SK-N-SH treated with all-trans-retinoic acid at 6 μM for 48 hours (cell line): ENCODE results near the gene CLEC1A.

Experiments used
- ATAC-seq: fragments of 200-7000 bp; cut with Tn5 transposase; 3 replicates; pipeline ENCODE4 v1.9.1; 2020; ENCODE audit warnings: mild to moderate bottlenecking, moderate library complexity
- ARNTL ChIP-seq: fragments of 450-650 bp; formaldehyde crosslinking; IDR thresholded peaks from 2 replicates; pipeline ENCODE4 v1.5.0; 2020; ENCODE audit warnings: low read depth, mild to moderate bottlenecking, moderate library complexity, borderline replicate concordance
- BACH2 ChIP-seq: fragments of 250-450 bp; sonication (Bioruptor Pico); IDR thresholded peaks from 2 replicates; pipeline ENCODE4 v1.9.0; 2021; ENCODE audit warnings: mild to moderate bottlenecking, borderline replicate concordance
- CREB5 ChIP-seq: fragments of 250-450 bp; sonication (Bioruptor Pico); IDR thresholded peaks from 2 replicates; pipeline ENCODE4 v1.5.1; 2020; ENCODE audit warnings: low read depth, mild to moderate bottlenecking, moderate library complexity
- CSDC2 ChIP-seq: fragments of 250-450 bp; sonication (Bioruptor Pico); IDR thresholded peaks from 2 replicates; pipeline ENCODE4 v1.5.0; 2020; ENCODE audit warnings: mild to moderate bottlenecking, moderate library complexity
- ESRRG ChIP-seq: fragments of 250-450 bp; sonication (Bioruptor Pico); IDR thresholded peaks from 2 replicates; pipeline ENCODE4 v1.6.1; 2021; ENCODE audit warnings: mild to moderate bottlenecking
- ISL1 ChIP-seq: fragments of 250-450 bp; sonication (Bioruptor Pico); IDR thresholded peaks from 2 replicates; pipeline ENCODE4 v2.1.2; 2022; ENCODE audit warnings: mild to moderate bottlenecking, moderate library complexity
- OSR1 ChIP-seq: fragments of 250-450 bp; sonication (Bioruptor Pico); IDR thresholded peaks from 2 replicates; pipeline ENCODE4 v1.8.0; 2022; ENCODE audit warnings: moderate library complexity, mild to moderate bottlenecking, inconsistent platforms
- PATZ1 ChIP-seq: fragments of 250-450 bp; sonication (Bioruptor Pico); IDR thresholded peaks from 2 replicates; pipeline ENCODE4 v1.8.0; 2020; ENCODE audit warnings: mild to moderate bottlenecking, moderate library complexity, borderline replicate concordance
- PPARA ChIP-seq: fragments of 250-450 bp; sonication (Bioruptor Pico); IDR thresholded peaks from 2 replicates; pipeline ENCODE4 v1.5.0; 2020; ENCODE audit warnings: mild to moderate bottlenecking, borderline replicate concordance
- RARB ChIP-seq: fragments of 250-450 bp; sonication (Bioruptor Pico); IDR thresholded peaks from 2 replicates; pipeline ENCODE4 v1.8.0; 2021; ENCODE audit warnings: mild to moderate bottlenecking, moderate library complexity
- SNAI2 ChIP-seq: fragments of 250-450 bp; sonication (Bioruptor Pico); IDR thresholded peaks from 2 replicates; pipeline ENCODE4 v1.5.0; 2020; ENCODE audit warnings: mild to moderate bottlenecking, moderate library complexity
- TCF4 ChIP-seq: fragments of 250-450 bp; sonication (Bioruptor Pico); IDR thresholded peaks from 2 replicates; pipeline ENCODE4 v1.8.0; 2021; ENCODE audit warnings: mild to moderate bottlenecking, moderate library complexity, borderline replicate concordance
- TOX ChIP-seq: fragments of 250-450 bp; sonication (Bioruptor Pico); IDR thresholded peaks from 2 replicates; pipeline ENCODE4 v1.8.0; 2021; ENCODE audit warnings: mild to moderate bottlenecking, moderate library complexity, borderline replicate concordance
- TSHZ2 ChIP-seq: fragments of 250-450 bp; sonication (Bioruptor Pico); IDR thresholded peaks from 2 replicates; pipeline ENCODE4 v1.5.0; 2020; ENCODE audit warnings: mild to moderate bottlenecking, moderate library complexity
- ZC3H10 ChIP-seq: fragments of 250-450 bp; sonication (Bioruptor Pico); IDR thresholded peaks from 2 replicates; pipeline ENCODE4 v1.5.1; 2021; ENCODE audit warnings: mild to moderate bottlenecking, moderate library complexity
- ZFP3 ChIP-seq: fragments of 250-450 bp; sonication (Bioruptor Pico); IDR thresholded peaks from 2 replicates; pipeline ENCODE4 v1.5.0; 2020; ENCODE audit warnings: mild to moderate bottlenecking, moderate library complexity
- ZFP30 ChIP-seq: fragments of 450-650 bp; formaldehyde crosslinking; IDR thresholded peaks from 2 replicates; pipeline ENCODE4 v1.5.0; 2022; ENCODE audit warnings: mild to moderate bottlenecking, moderate library complexity
- ZNF565 ChIP-seq: fragments of 450-650 bp; formaldehyde crosslinking; conservative IDR thresholded peaks from 2 replicates; pipeline ENCODE4 v1.5.0; 2020; ENCODE audit warnings: low read depth, mild to moderate bottlenecking, moderate library complexity
- ZNF70 ChIP-seq: fragments of 450-650 bp; formaldehyde crosslinking; IDR thresholded peaks from 2 replicates; pipeline ENCODE4 v1.5.0; 2020; ENCODE audit warnings: mild to moderate bottlenecking, moderate library complexity
- ZNF8 ChIP-seq: fragments of 450-650 bp; formaldehyde crosslinking; IDR thresholded peaks from 2 replicates; pipeline ENCODE4 v1.5.0; 2020; ENCODE audit warnings: mild to moderate bottlenecking, moderate library complexity
- TF ChIP-seq, protein P1 (sequence below): fragments of 250-450 bp; sonication (Bioruptor Pico); IDR thresholded peaks from 2 replicates; pipeline ENCODE4 v1.8.0; 2021; ENCODE audit warnings: low read depth, mild to moderate bottlenecking, moderate library complexity, borderline replicate concordance

Gene CLEC1A

DNA sequence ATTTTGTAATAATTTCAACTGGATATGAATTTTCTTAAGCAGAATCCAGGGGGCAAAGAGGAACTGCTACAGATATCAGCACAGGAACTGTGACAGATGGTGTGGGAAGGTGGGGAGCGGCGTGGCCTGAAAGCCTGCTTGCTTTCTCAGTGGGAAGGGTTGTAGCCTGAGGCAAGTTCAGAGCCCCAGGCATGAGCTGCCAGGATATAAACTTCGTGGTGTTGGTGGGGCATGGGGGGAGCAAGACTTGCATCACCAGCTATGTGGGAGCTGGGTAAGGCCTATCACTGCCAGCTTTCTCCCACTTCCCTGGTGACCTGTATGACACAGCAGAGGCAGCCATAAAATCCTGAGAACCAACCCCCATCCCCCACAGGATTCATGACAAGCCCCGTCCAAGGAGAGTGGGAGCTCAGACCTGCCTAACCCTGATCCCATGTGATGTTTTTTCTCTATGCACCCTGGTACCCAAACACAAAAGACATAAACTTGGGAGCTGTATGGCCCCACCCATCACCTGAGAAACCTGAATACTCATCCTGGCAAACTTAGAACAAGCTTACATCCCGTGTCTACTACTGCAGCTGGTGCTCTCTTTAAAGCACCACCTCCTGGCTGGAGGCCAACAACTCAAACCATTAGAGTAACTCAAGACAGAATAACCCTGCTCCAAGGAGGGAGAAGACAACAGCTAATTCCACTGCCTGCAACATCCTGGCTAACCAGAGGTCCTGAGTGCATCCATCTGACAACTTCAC lies 16.5 kb downstream of the CLEC1A start:
- no peak for ATAC-seq
- TF ChIP-seq OSR1 (CRISPR knock-in tag) = no peak
- no peak for TF ChIP-seq ARNTL (CRISPR knock-in tag)
- TF ChIP-seq CREB5 = no peak
- TF ChIP-seq ZNF565 (CRISPR knock-in tag) = no peak
- TF ChIP-seq ISL1 (CRISPR knock-in tag) = no peak

DNA sequence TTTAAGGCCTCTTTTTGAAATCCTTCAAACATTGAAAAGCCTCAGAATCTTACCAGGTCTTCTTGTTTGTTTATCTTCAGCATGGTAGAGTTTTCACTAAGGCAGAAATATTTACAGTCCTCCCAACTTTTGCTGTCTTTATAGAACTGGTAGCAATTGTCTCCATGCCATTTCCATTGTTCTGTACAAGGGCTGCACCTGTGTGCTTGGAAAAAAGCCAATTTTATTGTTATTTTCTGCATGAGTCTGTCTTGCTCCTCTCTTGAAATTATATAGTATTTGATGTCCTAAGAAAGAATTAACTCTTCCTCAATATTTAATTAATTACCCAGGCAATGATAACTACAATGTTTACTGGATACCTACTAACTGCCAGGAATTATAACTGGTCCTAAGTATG lies 23.3 kb downstream of the CLEC1A start:
- ATAC-seq = no peak
- TF ChIP-seq ZNF70 (CRISPR knock-in tag) = no peak
- TF ChIP-seq ZC3H10 (CRISPR knock-in tag) = no peak
- no peak for TF ChIP-seq ZNF8 (CRISPR knock-in tag)
- TF ChIP-seq PPARA (CRISPR knock-in tag) = no peak
- TF ChIP-seq ZNF565 (CRISPR knock-in tag) = no peak
- no peak for TF ChIP-seq BACH2 (CRISPR knock-in tag)
- TF ChIP-seq CREB5 = no peak
- TF ChIP-seq ZFP30 (CRISPR knock-in tag) = no peak
- no peak for TF ChIP-seq RARB (CRISPR knock-in tag)
- TF ChIP-seq ISL1 (CRISPR knock-in tag) = no peak
- TF ChIP-seq CSDC2 (CRISPR knock-in tag) = no peak

DNA sequence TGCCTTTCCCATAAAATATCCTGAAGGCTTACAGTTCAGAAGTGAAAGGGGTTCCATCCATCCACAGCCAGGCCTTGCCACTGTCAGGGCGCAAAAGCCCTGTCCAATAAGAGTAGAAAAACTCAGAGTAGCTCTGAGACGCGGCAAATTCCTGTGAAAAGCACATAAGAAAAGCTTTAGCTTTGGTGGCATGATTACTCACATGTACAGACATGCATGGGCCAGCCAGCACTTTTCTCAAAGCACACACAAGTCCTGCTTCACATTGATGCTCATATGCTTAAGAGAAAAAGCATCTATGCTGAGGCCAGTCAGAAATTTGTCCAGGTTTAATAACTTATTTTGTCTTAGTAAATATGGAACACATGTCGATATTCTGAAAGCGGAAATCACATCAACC lies 25.5 kb downstream of the CLEC1A start:
- no peak for ATAC-seq
- TF ChIP-seq ISL1 (CRISPR knock-in tag) = no peak
- TF ChIP-seq, protein P1, sequence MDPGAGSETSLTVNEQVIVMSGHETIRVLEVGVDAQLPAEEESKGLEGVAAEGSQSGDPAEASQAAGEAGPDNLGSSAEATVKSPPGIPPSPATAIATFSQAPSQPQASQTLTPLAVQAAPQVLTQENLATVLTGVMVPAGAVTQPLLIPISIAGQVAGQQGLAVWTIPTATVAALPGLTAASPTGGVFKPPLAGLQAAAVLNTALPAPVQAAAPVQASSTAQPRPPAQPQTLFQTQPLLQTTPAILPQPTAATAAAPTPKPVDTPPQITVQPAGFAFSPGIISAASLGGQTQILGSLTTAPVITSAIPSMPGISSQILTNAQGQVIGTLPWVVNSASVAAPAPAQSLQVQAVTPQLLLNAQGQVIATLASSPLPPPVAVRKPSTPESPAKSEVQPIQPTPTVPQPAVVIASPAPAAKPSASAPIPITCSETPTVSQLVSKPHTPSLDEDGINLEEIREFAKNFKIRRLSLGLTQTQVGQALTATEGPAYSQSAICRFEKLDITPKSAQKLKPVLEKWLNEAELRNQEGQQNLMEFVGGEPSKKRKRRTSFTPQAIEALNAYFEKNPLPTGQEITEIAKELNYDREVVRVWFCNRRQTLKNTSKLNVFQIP (CRISPR knock-in tag) = no peak
- no peak for TF ChIP-seq OSR1 (CRISPR knock-in tag)
- TF ChIP-seq BACH2 (CRISPR knock-in tag) = no peak
- TF ChIP-seq ESRRG (CRISPR knock-in tag) = no peak
- no peak for TF ChIP-seq ZC3H10 (CRISPR knock-in tag)
- TF ChIP-seq TCF4 (CRISPR knock-in tag) = no peak
- no peak for TF ChIP-seq ZFP30 (CRISPR knock-in tag)
- no peak for TF ChIP-seq TOX (CRISPR knock-in tag)
- no peak for TF ChIP-seq PPARA (CRISPR knock-in tag)
- TF ChIP-seq CSDC2 (CRISPR knock-in tag) = no peak

GRCh38 chr12:10072131-10072530 lies 26.7 kb downstream of the CLEC1A start:
- no peak for ATAC-seq
- TF ChIP-seq TCF4 (CRISPR knock-in tag) = no peak

DNA sequence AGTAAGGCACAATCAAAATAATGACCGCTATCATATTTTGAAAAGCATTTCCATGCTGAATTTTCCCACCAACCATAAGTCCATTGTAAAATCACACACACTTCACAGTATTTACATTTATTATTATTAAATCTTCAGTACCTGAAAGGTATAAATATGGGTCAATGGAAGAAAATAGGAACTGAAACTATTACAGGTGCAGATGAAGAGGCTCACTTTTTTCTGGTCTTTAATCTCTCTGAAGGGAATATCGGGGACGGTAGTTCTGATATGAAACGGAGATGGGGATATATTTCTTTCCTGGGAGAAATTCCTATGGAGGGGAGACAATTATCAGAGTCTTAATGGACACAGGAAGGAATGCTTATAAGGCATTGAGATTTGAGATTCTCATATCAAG lies 28.4 kb downstream of the CLEC1A start:
- no peak for ATAC-seq
- TF ChIP-seq PPARA (CRISPR knock-in tag) = no peak
- TF ChIP-seq, protein P1 (CRISPR knock-in tag) = no peak
- TF ChIP-seq PATZ1 = no peak
- TF ChIP-seq ZC3H10 (CRISPR knock-in tag) = no peak
- TF ChIP-seq TSHZ2 = no peak
- no peak for TF ChIP-seq TOX (CRISPR knock-in tag)
- no peak for TF ChIP-seq CSDC2 (CRISPR knock-in tag)
- no peak for TF ChIP-seq BACH2 (CRISPR knock-in tag)
- TF ChIP-seq ZFP3 (CRISPR knock-in tag) = no peak
- no peak for TF ChIP-seq ZNF8 (CRISPR knock-in tag)
- no peak for TF ChIP-seq ISL1 (CRISPR knock-in tag)
- no peak for TF ChIP-seq TCF4 (CRISPR knock-in tag)
- no peak for TF ChIP-seq SNAI2 (CRISPR knock-in tag)
- TF ChIP-seq ESRRG (CRISPR knock-in tag) = no peak
- no peak for TF ChIP-seq ZNF565 (CRISPR knock-in tag)
- no peak for TF ChIP-seq RARB (CRISPR knock-in tag)
